HCT116 (cell line): ENCODE results near the gene CORO2A. TPM values are rescaled to one million over a fixed set of nuclear protein-coding genes. Genes with fewer than 3 reads are reported as not detected.

Source experiments
- ATAC-seq: fragments of 200-7000 bp; cut with Tn5 transposase; 2 replicates; pipeline ENCODE4 v1.9.1; 2020; ENCODE audit warnings: mild to moderate bottlenecking, moderate library complexity
- BruUV-seq: library from RNA; stranded (reverse); fragments of 400-500 nt; replicated peaks from 2 replicates; lab custom pipeline; 2021; lab: Mats Ljungman, UMichigan
- CTCF ChIA-PET: fragments of 300-600 bp; sonication (Branson Sonifier 250); formaldehyde crosslinking; loops from one replicate; lab custom pipeline; 2021; ENCODE audit warnings: antibody characterized with exemption; lab: Charles Lee
- POLR2A ChIA-PET: fragments of 300-600, 350-600 bp; sonication (Branson Sonifier 250); formaldehyde crosslinking; loops from one replicate; lab custom pipeline; 2021; ENCODE audit warnings: antibody characterized with exemption; lab: Charles Lee
- RAD21 ChIA-PET, 2 experiments: fragments of 300-600 bp; sonication (Branson Sonifier 250); formaldehyde crosslinking; loops; one replicate each; lab custom pipeline; 2023; ENCODE audit warnings: low total read pairs in 2 of 2; ENCODE audit not compliant: uncharacterized antibody in 2 of 2, unreplicated experiment in 2 of 2, low non-redundant PET in 1 of 2; lab: Charles Lee
- DNase-seq: peaks from one replicate; pipeline ENCODE4 v3.0.0-alpha.2; 2010; ENCODE audit warnings: low read depth, low spot score
- H2AFZ ChIP-seq: fragments of 200-600 bp; shearing (Covaris generic), sonication (generic); 2 replicates; pipeline ENCODE4 v1.6.1; 2017; ENCODE audit warnings: low read depth, mixed run types, mixed read lengths, antibody characterized with exemption, low read length; ENCODE audit not compliant: poor library complexity, severe bottlenecking
- H3K27ac ChIP-seq: 2 replicates; pipeline ENCODE4 v1.5.1; 2012; ENCODE audit warnings: low read depth, low read length
- H3K27me3 ChIP-seq: fragments of 200-600 bp; sonication (generic); 2 replicates; pipeline ENCODE4 v1.6.1; 2016; ENCODE audit warnings: mixed run types, low read length, mixed read lengths; ENCODE audit not compliant: insufficient read depth
- H3K36me3 ChIP-seq, 2 experiments: fragments of 200-500 bp in 1 of 2; fragments of 200-600 bp in 1 of 2; sonication (Bioruptor generic) in 1 of 2; sonication (generic) in 1 of 2; 2 replicates each; pipeline versions ENCODE4 v1.5.1 to v1.6.1; 2014 to 2016; ENCODE audit warnings: low read length in 2 of 2, inconsistent platforms in 1 of 2, mixed read lengths in 1 of 2, mixed run types in 1 of 2; ENCODE audit not compliant: insufficient read depth in 2 of 2, control insufficient read depth in 1 of 2
- H3K4me1 ChIP-seq, 2 experiments: fragments of 200-600 bp in 1 of 2; sonication (generic) in 1 of 2; 2 replicates each; pipeline versions ENCODE4 v1.5.1 to v1.6.1; 2012 to 2017; ENCODE audit warnings: low read length in 2 of 2, inconsistent platforms in 1 of 2, mild to moderate bottlenecking in 1 of 2, mixed read lengths in 1 of 2, mixed run types in 1 of 2, moderate library complexity in 1 of 2; ENCODE audit not compliant: insufficient read depth in 2 of 2, control insufficient read depth in 1 of 2
- H3K4me2 ChIP-seq: fragments of 200-600 bp; sonication (generic); 2 replicates; pipeline ENCODE4 v1.6.1; 2017; ENCODE audit warnings: mixed run types, low read length, mixed read lengths
- H3K4me3 ChIP-seq, 2 experiments: fragments of 200-600 bp in 1 of 2; sonication (generic) in 1 of 2; replicated peaks in 1 of 2; 2 replicates each; pipeline ENCODE4 v1.5.1; 2011 to 2016; ENCODE audit warnings: low read length in 2 of 2, control low read depth in 1 of 2, low read depth in 1 of 2, mild to moderate bottlenecking in 1 of 2, mixed read lengths in 1 of 2, mixed run types in 1 of 2
- H3K79me2 ChIP-seq: fragments of 200-600 bp; sonication (generic); 2 replicates; pipeline ENCODE4 v1.6.1; 2017; ENCODE audit warnings: mild to moderate bottlenecking, mixed run types, low read length, moderate library complexity, mixed read lengths; ENCODE audit not compliant: insufficient read depth
- H3K9ac ChIP-seq: fragments of 200-600 bp; sonication (generic); 2 replicates; pipeline ENCODE4 v1.6.1; 2016; ENCODE audit warnings: low read length, mixed read lengths
- H3K9me2 ChIP-seq: fragments of 200-600 bp; sonication (generic), shearing (Covaris generic); 2 replicates; pipeline ENCODE4 v1.6.1; 2017; ENCODE audit warnings: mixed run types, mild to moderate bottlenecking, moderate library complexity; ENCODE audit not compliant: insufficient read depth
- H3K9me3 ChIP-seq, 2 experiments: fragments of 200-500 bp in 1 of 2; fragments of 200-600 bp in 1 of 2; sonication (Bioruptor generic) in 1 of 2; sonication (generic) in 1 of 2; 2 replicates each; pipeline ENCODE4 v1.6.1; 2014 to 2017; ENCODE audit warnings: low read length in 2 of 2, mixed read lengths in 2 of 2, inconsistent platforms in 1 of 2, low read depth in 1 of 2, mild to moderate bottlenecking in 1 of 2, mixed run types in 1 of 2, moderate library complexity in 1 of 2; ENCODE audit not compliant: control insufficient read depth in 1 of 2, insufficient read depth in 1 of 2
- H4K20me1 ChIP-seq: fragments of 200-600 bp; sonication (generic), shearing (Covaris generic); 2 replicates; pipeline ENCODE4 v1.6.1; 2017; ENCODE audit warnings: mixed run types, mild to moderate bottlenecking, moderate library complexity; ENCODE audit not compliant: insufficient read depth
- CTCF ChIP-seq, 3 experiments: fragments of 200-600 bp in 1 of 3; sonication (generic) in 1 of 3; IDR thresholded peaks in 2 of 3; conservative IDR thresholded peaks in 1 of 3; 2 replicates each; pipeline ENCODE4 v1.5.1; 2012 to 2017; ENCODE audit warnings: low read depth in 2 of 3, low read length in 2 of 3, antibody characterized with exemption in 1 of 3, borderline replicate concordance in 1 of 3, control low read depth in 1 of 3, mild to moderate bottlenecking in 1 of 3, mixed read lengths in 1 of 3, mixed run types in 1 of 3, moderate library complexity in 1 of 3; ENCODE audit not compliant: insufficient read depth in 1 of 3
- EZH2phosphoT487 ChIP-seq: fragments of 200-600 bp; IDR thresholded peaks from 2 replicates; pipeline ENCODE4 v1.6.1; 2018; ENCODE audit warnings: antibody characterized with exemption, borderline replicate concordance
- FOSL1 ChIP-seq: IDR thresholded peaks from 2 replicates; pipeline ENCODE4 v1.6.1; 2012; ENCODE audit warnings: low read depth
- JUND ChIP-seq: IDR thresholded peaks from 2 replicates; pipeline ENCODE4 v1.6.1; 2012
- POLR2A ChIP-seq: IDR thresholded peaks from 2 replicates; pipeline ENCODE4 v1.7.0; 2011; ENCODE audit warnings: borderline replicate concordance; ENCODE audit not compliant: insufficient read depth, insufficient read length; ENCODE audit errors: extremely low read depth
- POLR2AphosphoS5 ChIP-seq: IDR thresholded peaks from 2 replicates; pipeline ENCODE4 v1.6.1; 2011; ENCODE audit warnings: mild to moderate bottlenecking, low read depth, low read length, moderate library complexity
- RAD21 ChIP-seq: IDR thresholded peaks from 2 replicates; pipeline ENCODE4 v1.6.1; 2012; ENCODE audit warnings: low read depth, mild to moderate bottlenecking
- SP1 ChIP-seq: IDR thresholded peaks from 2 replicates; pipeline ENCODE4 v1.6.1; 2012; ENCODE audit warnings: low read depth
- SRF ChIP-seq: IDR thresholded peaks from 2 replicates; pipeline ENCODE4 v1.6.1; 2012; ENCODE audit warnings: low read depth
- TCF7L2 ChIP-seq: IDR thresholded peaks from 2 replicates; pipeline ENCODE4 v1.7.0; 2011; ENCODE audit warnings: borderline replicate concordance, inconsistent platforms; ENCODE audit not compliant: insufficient read depth, insufficient read length; ENCODE audit errors: extremely low read depth
- YY1 ChIP-seq: IDR thresholded peaks from 2 replicates; pipeline ENCODE4 v1.6.1; 2011; ENCODE audit warnings: low read length, low read depth, moderate library complexity, mild to moderate bottlenecking; ENCODE audit not compliant: insufficient replicate concordance; ENCODE audit errors: extremely low read depth
- ZFX ChIP-seq: fragments of 450-650 bp; IDR thresholded peaks from 2 replicates; pipeline ENCODE4 v1.6.1; 2017
- ZNF274 ChIP-seq: fragments of 200-500 bp; sonication (Bioruptor generic); IDR thresholded peaks from 2 replicates; pipeline ENCODE4 v1.6.1; 2014; ENCODE audit warnings: mild to moderate bottlenecking, low read depth, low read length, inconsistent platforms
- intact Hi-C: fragments of 100-400 bp; cut with micrococcal nuclease; formaldehyde crosslinking; loops from 2 replicates; pipeline ENCODE4 v1.10.0; 2022
- total RNA-seq: library from RNA; stranded (reverse); gene quantifications from one replicate; pipeline ENCODE4 v1.2.1, GENCODE V29; 2021; ENCODE audit not compliant: unreplicated experiment

CORO2A gene
- total RNA-seq, 1 experiment from 2014 or later = 5.7 TPM

DNA sequence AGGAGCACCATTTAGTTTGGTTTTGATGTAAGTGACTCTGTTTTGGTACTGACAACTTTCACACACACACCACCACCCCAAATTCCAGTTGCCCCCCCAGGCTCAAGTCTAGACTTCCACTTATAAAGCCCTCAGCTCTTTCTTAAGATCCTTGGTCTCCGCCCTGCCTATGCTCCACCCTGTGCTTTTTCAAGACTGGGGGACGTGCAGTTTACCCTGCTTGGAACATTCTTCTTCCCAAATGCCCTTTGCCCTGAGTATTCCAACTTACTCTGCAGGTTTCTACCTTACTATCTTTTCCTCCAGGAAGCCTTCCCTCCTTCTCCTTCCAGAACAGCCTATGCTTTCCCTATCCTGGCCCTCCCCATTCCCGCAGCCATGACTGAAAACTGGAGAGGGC, 72.0 kb downstream of the CORO2A start:
- Histone ChIP-seq H3K79me2 (no peaks in the 10 kb centered on the region), H3K27me3 (no peaks in the 10 kb centered on the region), H3K36me3 (no peaks in the 10 kb centered on the region), H2AFZ (no peak overlapping the region), H3K9me2 (no peaks in the 10 kb centered on the region), H3K4me1 (peaks cover 8 to 33% of the 10 kb centered on the region in 2 experiments; a peak in 3 of 4 replicates), H3K4me3 (no peak overlapping the region), H3K9ac (no peak overlapping the region), H3K27ac (no peak overlapping the region), H4K20me1 (no peaks in the 10 kb centered on the region), H3K9me3 (no peaks in the 10 kb centered on the region), H3K4me2 (no peak overlapping the region)
- CTCF ChIA-PET = interaction anchor here (1.4 kb wide), 1 partner anchor 142 kb away, joined by 3 read pairs; no protein-coding TSS in a partner anchor
- ATAC-seq (no peak), DNase-seq (no peak)
- no TSS peak for BruUV-seq
- TF ChIP-seq ZFX (no peak), YY1 (no peak), FOSL1 (no peak), CTCF (IDR thresholded peaks at IDR 0.05 in 2 of 3, conservative IDR thresholded peaks at IDR 0.05 in 1 of 3; ENCODE audit: borderline replicate concordance in 1 of 3, insufficient read depth in 1 of 3, low read depth in 2 of 3, low read length in 2 of 3) (no peak), POLR2A (no peak), EZH2phosphoT487 (no peak), SP1 (no peak), JUND (no peak), POLR2AphosphoS5 (no peak), RAD21 (no peak), SRF (no peak), ZNF274 (no peak), TCF7L2 (no peak)
- intact Hi-C loops = no loop called here
- POLR2A ChIA-PET = no interaction called here
- RAD21 ChIA-PET = no interaction called here
